Nephron (organoid): ENCODE results near the gene NPBWR2.

Experiments used
- H3K27ac Mint-ChIP-seq, 3 experiments: 2 replicates each; pipeline ENCODE4 v1.8.0; 2020; ENCODE audit warnings: mixed read lengths in 3 of 3, mild to moderate bottlenecking in 2 of 3, moderate library complexity in 1 of 3
- H3K27me3 Mint-ChIP-seq: 2 replicates; pipeline ENCODE4 v1.8.0; 2021; ENCODE audit warnings: low read depth, mild to moderate bottlenecking, moderate library complexity, mixed read lengths
- H3K36me3 Mint-ChIP-seq: 2 replicates; pipeline ENCODE4 v1.8.0; 2020; ENCODE audit warnings: low read depth, mixed read lengths
- H3K4me1 Mint-ChIP-seq: 2 replicates; pipeline ENCODE4 v1.8.0; 2020; ENCODE audit warnings: mixed read lengths
- H3K4me3 Mint-ChIP-seq, 3 experiments: 2 replicates each; pipeline ENCODE4 v1.8.0; 2020; ENCODE audit warnings: mild to moderate bottlenecking in 3 of 3, mixed read lengths in 3 of 3, moderate library complexity in 2 of 3
- H3K9me3 Mint-ChIP-seq: 2 replicates; pipeline ENCODE4 v1.8.0; 2020; ENCODE audit warnings: mixed read lengths
- CTCF ChIP-seq, 3 experiments: fragments of 200-600 bp; sonication (generic); IDR thresholded peaks; one replicate each; pipeline ENCODE4 v1.5.0; 2021; ENCODE audit warnings: antibody characterized with exemption in 3 of 3; ENCODE audit not compliant: unreplicated experiment in 3 of 3

NPBWR2 gene

GRCh38 chr20:64080813-64081623 is 26.3 kb downstream of the NPBWR2 start:
- H3K27me3 Mint-ChIP-seq: peaks cover 43% of the 10 kb centered on the region
- no peaks in the 10 kb centered on the region for H3K9me3 Mint-ChIP-seq
- peak overlapping the region; percentile 79 to 90 (median 85) for H3K4me3 Mint-ChIP-seq
- no peaks in the 10 kb centered on the region for H3K36me3 Mint-ChIP-seq
- peak overlapping the region; percentile 13 to 49 (median 27) for H3K27ac Mint-ChIP-seq
- TF ChIP-seq CTCF (IDR thresholded peaks at IDR 0.05; ENCODE audit: unreplicated experiment in 3 of 3): no peak
- H3K4me1 Mint-ChIP-seq: peaks cover 15% of the 10 kb centered on the region

GRCh38 chr20:64080013-64080812 is 27.2 kb downstream of the NPBWR2 start, which contains the start of gene OPRL1:
Gene OPRL1 (plus strand): TSS chr20:64080082. CDS start chr20:64092721, 12,639 bp downstream.
- peak within 1 kb of the TSS; percentile 79 to 90 (median 85) for H3K4me3 Mint-ChIP-seq
- TF ChIP-seq CTCF (IDR thresholded peaks at IDR 0.05; ENCODE audit: unreplicated experiment in 3 of 3): no peak
- peak within 1 kb of the TSS; percentile 13 to 49 (median 27) for H3K27ac Mint-ChIP-seq
- H3K9me3 Mint-ChIP-seq: no peaks in the 10 kb centered on the region
- H3K36me3 Mint-ChIP-seq: no peaks in the 10 kb centered on the region
- peaks cover 12% of the 10 kb centered on the region for H3K4me1 Mint-ChIP-seq
- H3K27me3 Mint-ChIP-seq: peaks cover 34% of the 10 kb centered on the region

GRCh38 chr20:64079273-64080012 is 27.9 kb downstream of the NPBWR2 start, which contains the start of gene RGS19:
Gene RGS19 (minus strand): TSS chr20:64079518. CDS start chr20:64076886, 2,632 bp downstream.
- peaks cover 10% of the 10 kb centered on the region for H3K4me1 Mint-ChIP-seq
- peak within 1 kb of the TSS; percentile 13 to 49 (median 27) for H3K27ac Mint-ChIP-seq
- no peaks in the 10 kb centered on the region for H3K36me3 Mint-ChIP-seq
- H3K9me3 Mint-ChIP-seq: no peaks in the 10 kb centered on the region
- H3K27me3 Mint-ChIP-seq: peaks cover 28% of the 10 kb centered on the region
- H3K4me3 Mint-ChIP-seq: peak within 1 kb of the TSS; percentile 79 to 90 (median 85)
- no peak for TF ChIP-seq CTCF (IDR thresholded peaks at IDR 0.05; ENCODE audit: unreplicated experiment in 3 of 3)

- Mint-ChIP-seq H3K4me1 (peaks cover 5% of the 10 kb centered on the region), H3K27ac (peak overlapping the region in 1 of 3 experiments; percentile 16), H3K36me3 (no peaks in the 10 kb centered on the region), H3K9me3 (no peaks in the 10 kb centered on the region), H3K4me3 (peak overlapping the region; percentile 65 to 74 (median 70)), H3K27me3 (peaks cover 23% of the 10 kb centered on the region)
- no peak for TF ChIP-seq CTCF (IDR thresholded peaks at IDR 0.05; ENCODE audit: unreplicated experiment in 3 of 3)
Observed at GRCh38 chr20:64078934-64079272, 28.5 kb downstream of the NPBWR2 start.

GRCh38 chr20:64077876-64078551 is 29.4 kb downstream of the NPBWR2 start:
- no peak overlapping the region for H3K27ac Mint-ChIP-seq

More at GRCh38 chr20:64077876-64078551, 29.4 kb downstream of the NPBWR2 start:
- TF ChIP-seq CTCF (IDR thresholded peaks at IDR 0.05; ENCODE audit: unreplicated experiment in 3 of 3): no peak
- Mint-ChIP-seq H3K4me3 (peak overlapping the region in 2 of 3 experiments; percentile 5 to 43), H3K4me1 (peaks cover 5% of the 10 kb centered on the region), H3K27me3 (peaks cover 20% of the 10 kb centered on the region), H3K36me3 (no peaks in the 10 kb centered on the region), H3K9me3 (no peaks in the 10 kb centered on the region)
